ENCODE data around the gene UGT2B17.
"Not testable (repeated sequence)": the region's sequence is repeated elsewhere in the genome, so short reads cannot be mapped to it uniquely, and the experiment has no call there.

Gene UGT2B17

GRCh38 chr4:68576272-68577125 is at the start of gene UGT2B17:
Gene UGT2B17, minus strand, starts transcription at chr4:68576322. Its CDS starts 7,838 bp downstream, at chr4:68568484.
- DNase-seq (ENCODE audit: low read depth in 2 of 2): no peak

GRCh38 chr4:68622731-68623130 is 46.6 kb upstream of the UGT2B17 start:
- not testable (repeated sequence) for DNase-seq (ENCODE audit: low read depth in 2 of 2)

- DNase-seq (ENCODE audit: low read depth in 2 of 2): no peak
Observed at GRCh38 chr4:68617003-68617698, 41.0 kb upstream of the UGT2B17 start.

- no peak for DNase-seq (ENCODE audit: low read depth in 2 of 2)
Observed at GRCh38 chr4:68615699-68616422, 39.7 kb upstream of the UGT2B17 start.

GRCh38 chr4:68613752-68614151 is 37.6 kb upstream of the UGT2B17 start:
- DNase-seq (ENCODE audit: low read depth in 2 of 2): no peak

GRCh38 chr4:68606240-68606639 is 30.1 kb upstream of the UGT2B17 start:
- no peak for DNase-seq (ENCODE audit: low read depth in 2 of 2)

- no peak for DNase-seq (ENCODE audit: low read depth in 2 of 2)
Observed at GRCh38 chr4:68599150-68599549, 23.0 kb upstream of the UGT2B17 start.

GRCh38 chr4:68597482-68597881 is 21.4 kb upstream of the UGT2B17 start:
- no peak for DNase-seq (ENCODE audit: low read depth in 2 of 2)

- DNase-seq (ENCODE audit: low read depth in 2 of 2): no peak
Observed at GRCh38 chr4:68594678-68595077, 18.6 kb upstream of the UGT2B17 start.

- no peak for DNase-seq (ENCODE audit: low read depth in 2 of 2)
Observed at GRCh38 chr4:68593112-68593511, 17.0 kb upstream of the UGT2B17 start.

- no peak for DNase-seq (ENCODE audit: low read depth in 2 of 2)
Observed at GRCh38 chr4:68592673-68593072, 16.6 kb upstream of the UGT2B17 start.

- no peak for DNase-seq (ENCODE audit: low read depth in 2 of 2)
Observed at GRCh38 chr4:68591204-68591603, 15.1 kb upstream of the UGT2B17 start.

- DNase-seq (ENCODE audit: low read depth in 2 of 2): no peak
Observed at GRCh38 chr4:68589790-68590189, 13.7 kb upstream of the UGT2B17 start.

GRCh38 chr4:68582339-68582717 is 6.2 kb upstream of the UGT2B17 start:
- no peak for DNase-seq (ENCODE audit: low read depth in 2 of 2)

- DNase-seq (ENCODE audit: low read depth in 2 of 2): no peak
Observed at GRCh38 chr4:68581383-68582338, 5.5 kb upstream of the UGT2B17 start.

GRCh38 chr4:68577590-68577989 is 1.5 kb upstream of the UGT2B17 start:
- no peak for DNase-seq (ENCODE audit: low read depth in 2 of 2)

GRCh38 chr4:68575636-68576035 is 486 bp downstream of the UGT2B17 start:
- not testable (repeated sequence) for DNase-seq (ENCODE audit: low read depth in 2 of 2)

GRCh38 chr4:68575081-68575480 is 1.0 kb downstream of the UGT2B17 start:
- DNase-seq (ENCODE audit: low read depth in 2 of 2): no peak

- DNase-seq (ENCODE audit: low read depth in 2 of 2): no peak
Observed at GRCh38 chr4:68572653-68573170, 3.4 kb downstream of the UGT2B17 start.

- no peak for DNase-seq (ENCODE audit: low read depth in 2 of 2)
Observed at GRCh38 chr4:68570122-68570507, 6.0 kb downstream of the UGT2B17 start.

All from activated CD4-positive, alpha-beta T cell treated with anti-CD3 and anti-CD28 coated beads for 24 hours (primary cell).